Hepatocyte (in vitro differentiated cells): Measurements from ENCODE around the gene LOX. TPM values are rescaled to one million over a fixed set of nuclear protein-coding genes. Genes with fewer than 3 reads are reported as not detected.

Source experiments
- DNase-seq: peaks from one replicate; pipeline ENCODE4 v3.0.0-alpha.2; 2016; ENCODE audit warnings: low spot score
- H2AFZ ChIP-seq: fragments of 200-600 bp; sonication (generic); 2 replicates; pipeline ENCODE4 v1.6.0; 2016; ENCODE audit warnings: antibody characterized with exemption, mild to moderate bottlenecking
- H3K27ac ChIP-seq: fragments of 200-600 bp; sonication (generic); 2 replicates; pipeline ENCODE4 v1.5.1; 2016; ENCODE audit warnings: mild to moderate bottlenecking
- H3K27me3 ChIP-seq: fragments of 200-600 bp; sonication (generic); 2 replicates; pipeline ENCODE4 v1.6.1; 2016
- H3K36me3 ChIP-seq: fragments of 200-600 bp; sonication (generic); replicated peaks from 2 replicates; pipeline ENCODE4 v1.5.1; 2016; ENCODE audit warnings: low read depth; ENCODE audit not compliant: insufficient read depth
- H3K4me1 ChIP-seq: fragments of 200-600 bp; sonication (generic); 2 replicates; pipeline ENCODE4 v1.5.1; 2016; ENCODE audit warnings: mild to moderate bottlenecking, moderate library complexity; ENCODE audit not compliant: insufficient read depth
- H3K4me2 ChIP-seq: fragments of 200-600 bp; sonication (generic); 2 replicates; pipeline ENCODE4 v1.6.0; 2016
- H3K4me3 ChIP-seq: fragments of 200-600 bp; sonication (generic); 2 replicates; pipeline ENCODE4 v1.5.1; 2016; ENCODE audit warnings: mild to moderate bottlenecking
- H3K79me2 ChIP-seq: fragments of 200-600 bp; sonication (generic); 2 replicates; pipeline ENCODE4 v1.6.0; 2017; ENCODE audit warnings: mild to moderate bottlenecking
- H3K9me2 ChIP-seq: fragments of 200-600 bp; sonication (generic); replicated peaks from 2 replicates; pipeline ENCODE4 v1.6.0; 2017; ENCODE audit warnings: mild to moderate bottlenecking; ENCODE audit not compliant: insufficient read depth
- H3K9me3 ChIP-seq: fragments of 200-600 bp; sonication (generic); 2 replicates; pipeline ENCODE4 v1.5.1; 2016; ENCODE audit warnings: low read depth, mild to moderate bottlenecking
- H4K20me1 ChIP-seq: fragments of 200-600 bp; sonication (generic); 2 replicates; pipeline ENCODE4 v1.6.0; 2016; ENCODE audit warnings: mild to moderate bottlenecking; ENCODE audit not compliant: insufficient read depth, poor library complexity, severe bottlenecking
- CTCF ChIP-seq: fragments of 200-600 bp; sonication (generic); IDR thresholded peaks from 2 replicates; pipeline ENCODE4 v1.5.1; 2016; ENCODE audit warnings: antibody characterized with exemption, mild to moderate bottlenecking; ENCODE audit not compliant: poor library complexity
- EZH2 ChIP-seq: fragments of 200-600 bp; sonication (generic); IDR thresholded peaks from 2 replicates; pipeline ENCODE4 v1.6.1; 2016; ENCODE audit warnings: antibody characterized with exemption, mild to moderate bottlenecking, borderline replicate concordance
- EZH2phosphoT487 ChIP-seq: fragments of 200-600 bp; sonication (generic); IDR thresholded peaks from one replicate; pipeline ENCODE4 v1.6.1; 2018; ENCODE audit warnings: antibody characterized with exemption, mild to moderate bottlenecking, low read depth, moderate library complexity; ENCODE audit not compliant: unreplicated experiment, severe bottlenecking
- WGBS: methylation state at CpG from one replicate; pipeline ENCODE4 v1.1.6; 2016; ENCODE audit warnings: low lambda C conversion rate; ENCODE audit errors: missing lambda C conversion rate; 5-methylcytosine and 5-hydroxymethylcytosine counted together
- polyA plus RNA-seq: library from polyadenylated mRNA; unstranded; fragments of >200 nt; fragmentation: Nextera tagmentation; extraction: Ambion mirVana; gene quantifications from 2 replicates; pipeline ENCODE4 v1.2.1, GENCODE V29; 2016
- total RNA-seq: library from RNA; depleted of rRNA; stranded (reverse); fragments of >200 nt; gene quantifications from 2 replicates; pipeline ENCODE4 v1.2.3, GENCODE V29; 2014

LOX gene
- total and polyA plus RNA-seq, 2 experiments from 2014 or later = 120 to 216 TPM

GRCh38 chr5:122085041-122085440 is 7.0 kb upstream of the LOX start:
- Histone ChIP-seq H4K20me1 (no peaks in the 10 kb centered on the region), H3K4me3 (no peak overlapping the region), H3K9me2 (no peaks in the 10 kb centered on the region), H3K4me1 (no peaks in the 10 kb centered on the region), H3K79me2 (no peaks in the 10 kb centered on the region), H3K27ac (no peak overlapping the region), H2AFZ (no peak overlapping the region), H3K27me3 (no peaks in the 10 kb centered on the region), H3K4me2 (no peak overlapping the region), H3K9me3 (no peaks in the 10 kb centered on the region), H3K36me3 (no peaks in the 10 kb centered on the region)
- no peak for DNase-seq
- 74% methylated on average over 3 of the region's 3 CpGs for WGBS
- TF ChIP-seq EZH2phosphoT487 (no peak), EZH2 (no peak), CTCF (no peak)

- no peak for DNase-seq
- no peak overlapping the region for H2AFZ ChIP-seq
- no peak overlapping the region for H3K4me3 ChIP-seq
- H3K27me3 ChIP-seq = no peaks in the 10 kb centered on the region
- no peaks in the 10 kb centered on the region for H3K79me2 ChIP-seq
- H3K36me3 ChIP-seq = no peaks in the 10 kb centered on the region
- H3K27ac ChIP-seq = no peak overlapping the region
- no peaks in the 10 kb centered on the region for H4K20me1 ChIP-seq
- H3K9me2 ChIP-seq = no peaks in the 10 kb centered on the region
- no peaks in the 10 kb centered on the region for H3K9me3 ChIP-seq
- TF ChIP-seq EZH2 = no peak
- no peak for TF ChIP-seq CTCF
- TF ChIP-seq EZH2phosphoT487 = no peak
- no peak overlapping the region for H3K4me2 ChIP-seq
- WGBS = 67% methylated on average over 1 of the region's 1 CpG
- H3K4me1 ChIP-seq = peaks cover 4% of the 10 kb centered on the region
Observed at GRCh38 chr5:122083535-122083934, 5.5 kb upstream of the LOX start.

- H3K4me1 ChIP-seq = peaks cover 5% of the 10 kb centered on the region
- no peaks in the 10 kb centered on the region for H3K9me3 ChIP-seq
- no peak overlapping the region for H3K27ac ChIP-seq
- no peak overlapping the region for H3K4me3 ChIP-seq
- TF ChIP-seq EZH2 (no peak), CTCF (no peak), EZH2phosphoT487 (no peak)
- no peaks in the 10 kb centered on the region for H3K27me3 ChIP-seq
- no peaks in the 10 kb centered on the region for H3K9me2 ChIP-seq
- no peaks in the 10 kb centered on the region for H3K79me2 ChIP-seq
- DNase-seq = no peak
- 47% methylated on average over 2 of the region's 2 CpGs for whole genome bisulfite sequencing
- no peak overlapping the region for H3K4me2 ChIP-seq
- no peak overlapping the region for H2AFZ ChIP-seq
- H4K20me1 ChIP-seq = no peaks in the 10 kb centered on the region
- H3K36me3 ChIP-seq = no peaks in the 10 kb centered on the region
Observed at GRCh38 chr5:122081541-122081940, 3.5 kb upstream of the LOX start.
